Activated naive CD8-positive, alpha-beta T cell (primary cell): ENCODE results near the gene ZNF777.
"Not testable (repeated sequence)": the region's sequence is repeated elsewhere in the genome, so short reads cannot be mapped to it uniquely, and the experiment has no call there.

ENCODE experiments used
- H3K27ac Mint-ChIP-seq: one replicate; pipeline ENCODE4 v1.8.0; 2021; ENCODE audit warnings: mixed read lengths
- H3K27me3 Mint-ChIP-seq: one replicate; pipeline ENCODE4 v1.8.0; 2021; ENCODE audit warnings: mixed read lengths
- H3K36me3 Mint-ChIP-seq: one replicate; pipeline ENCODE4 v1.8.0; 2021; ENCODE audit warnings: mixed read lengths
- H3K4me1 Mint-ChIP-seq: one replicate; pipeline ENCODE4 v1.8.0; 2021; ENCODE audit warnings: low read depth, mixed read lengths
- H3K4me3 Mint-ChIP-seq: one replicate; pipeline ENCODE4 v1.8.0; 2021; ENCODE audit warnings: mild to moderate bottlenecking, mixed read lengths
- H3K9me3 Mint-ChIP-seq: one replicate; pipeline ENCODE4 v1.8.0; 2021; ENCODE audit warnings: low read depth, mixed read lengths

The ZNF777 gene

DNA sequence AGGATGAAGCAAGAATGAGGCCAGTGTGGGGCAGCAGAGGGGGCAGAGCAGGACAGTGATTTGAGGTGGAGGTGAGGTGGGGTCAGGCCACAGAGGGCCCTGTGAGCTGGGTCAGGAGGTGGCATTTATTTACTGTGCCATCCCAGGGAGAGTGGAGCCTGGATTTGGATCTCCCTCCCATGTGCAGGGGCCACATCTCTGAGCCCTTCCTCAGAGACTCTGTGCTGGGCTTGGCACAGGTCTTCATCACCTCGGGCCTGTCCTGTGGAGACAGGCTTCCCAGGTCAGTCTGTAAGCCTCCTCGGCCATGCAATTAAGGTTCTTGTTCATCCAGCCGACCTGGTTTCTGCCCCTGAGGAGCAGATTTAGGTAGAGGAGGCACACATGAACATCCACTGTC is 40.9 kb downstream of the ZNF777 start:
- H3K27me3 Mint-ChIP-seq: peaks cover 1% of the 10 kb centered on the region
- peak overlapping the region; percentile 35 for H3K27ac Mint-ChIP-seq
- H3K4me1 Mint-ChIP-seq: peaks cover 6% of the 10 kb centered on the region
- no peaks in the 10 kb centered on the region for H3K36me3 Mint-ChIP-seq
- no peak overlapping the region for H3K4me3 Mint-ChIP-seq
- H3K9me3 Mint-ChIP-seq: no peaks in the 10 kb centered on the region

DNA sequence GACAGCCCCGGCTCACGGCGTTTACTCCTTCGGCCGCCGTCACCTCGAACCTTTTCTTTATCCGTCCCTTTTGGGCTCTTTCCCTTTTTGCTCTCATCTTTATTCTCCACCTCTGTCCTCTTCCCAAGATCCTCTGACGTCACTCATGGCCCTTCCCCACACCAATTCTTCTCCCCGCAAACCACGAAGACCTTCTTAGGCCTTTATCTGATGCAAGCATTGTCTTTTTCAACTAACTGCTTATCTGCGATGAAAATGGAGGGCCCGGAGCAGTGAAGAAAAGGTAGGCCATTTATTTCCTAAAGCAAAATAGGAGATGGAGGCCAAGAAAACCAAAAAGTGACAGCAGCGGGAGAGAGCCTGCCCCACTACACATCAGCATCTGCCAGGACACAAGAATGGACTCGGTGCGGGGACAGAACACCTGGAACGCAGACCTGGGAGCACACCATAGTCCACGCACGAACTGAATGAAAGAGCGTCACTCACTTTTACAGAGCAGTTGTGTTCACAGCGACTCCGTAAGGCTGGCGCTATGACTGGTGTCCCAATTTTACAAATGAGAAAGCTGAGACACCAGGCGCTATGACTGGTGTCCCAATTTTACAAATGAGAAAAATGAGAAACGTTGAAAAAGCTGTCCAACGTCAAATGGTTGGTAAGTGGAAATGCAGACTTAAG is 45.3 kb downstream of the ZNF777 start:
- H3K27ac Mint-ChIP-seq: peak overlapping the region; percentile 90
- H3K36me3 Mint-ChIP-seq: no peaks in the 10 kb centered on the region
- peaks cover 12% of the 10 kb centered on the region for H3K4me1 Mint-ChIP-seq
- peaks cover 13% of the 10 kb centered on the region for H3K27me3 Mint-ChIP-seq
- peak overlapping the region; percentile 83 for H3K4me3 Mint-ChIP-seq
- no peaks in the 10 kb centered on the region for H3K9me3 Mint-ChIP-seq

DNA sequence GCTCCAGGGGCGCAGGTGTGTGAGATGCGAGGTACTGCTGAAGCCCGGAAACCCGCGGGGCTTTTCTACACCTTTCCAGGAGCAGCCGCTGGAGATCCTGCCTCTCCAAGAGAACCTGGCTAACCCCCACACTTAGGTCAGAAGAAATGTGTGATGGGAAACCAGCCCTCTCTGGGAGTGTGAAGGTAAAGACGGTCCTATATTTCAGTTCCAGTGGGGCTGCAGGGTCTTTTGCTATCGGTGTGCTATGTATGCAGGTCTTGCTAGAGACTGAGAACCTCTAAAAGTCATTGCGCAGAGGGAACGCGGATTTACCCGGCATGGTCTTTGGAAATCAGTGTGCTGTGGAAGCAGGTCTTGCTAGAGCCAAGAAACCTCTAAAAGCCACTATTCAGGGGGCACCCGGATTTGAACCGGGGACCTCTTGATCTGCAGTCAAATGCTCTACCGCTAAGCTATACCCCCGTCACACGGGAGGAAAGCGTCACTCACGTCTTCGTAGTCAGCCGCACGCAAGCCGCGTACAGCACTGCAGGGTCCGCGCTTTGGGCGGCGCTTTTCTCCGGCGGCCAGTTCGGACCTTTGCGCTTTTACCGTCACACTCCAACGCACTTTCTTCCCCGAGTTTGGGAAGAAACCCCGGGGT is 46.0 kb downstream of the ZNF777 start:
- Mint-ChIP-seq H3K9me3 (no peaks in the 10 kb centered on the region), H3K27ac (peak overlapping the region; percentile 90), H3K27me3 (peaks cover 13% of the 10 kb centered on the region)

DNA sequence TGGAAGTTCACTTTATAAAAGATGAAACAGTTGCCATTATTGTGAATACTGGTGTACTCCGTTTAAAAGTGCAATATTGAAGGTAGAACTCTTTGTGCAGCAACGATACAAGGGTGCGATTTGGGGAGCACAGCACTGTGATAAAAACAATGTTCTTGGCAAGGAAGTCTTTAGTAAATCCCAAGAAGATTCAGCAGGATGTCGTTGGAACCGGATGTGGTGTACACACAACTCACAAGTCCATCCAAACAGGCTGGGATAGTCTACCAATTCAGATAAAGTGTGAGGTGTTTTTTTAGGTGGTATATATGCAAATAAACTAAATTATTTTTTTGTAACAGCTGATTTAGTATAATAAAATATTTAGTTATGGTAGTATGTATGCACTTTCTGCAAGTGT is 46.7 kb downstream of the ZNF777 start:
- peaks cover 13% of the 10 kb centered on the region for H3K27me3 Mint-ChIP-seq
- H3K4me3 Mint-ChIP-seq: no peak overlapping the region

More for the DNA sequence above, 46.0 kb downstream of the ZNF777 start:
- H3K4me3 Mint-ChIP-seq: peak overlapping the region; percentile 83
- no peaks in the 10 kb centered on the region for H3K36me3 Mint-ChIP-seq
- H3K4me1 Mint-ChIP-seq: peaks cover 12% of the 10 kb centered on the region

DNA sequence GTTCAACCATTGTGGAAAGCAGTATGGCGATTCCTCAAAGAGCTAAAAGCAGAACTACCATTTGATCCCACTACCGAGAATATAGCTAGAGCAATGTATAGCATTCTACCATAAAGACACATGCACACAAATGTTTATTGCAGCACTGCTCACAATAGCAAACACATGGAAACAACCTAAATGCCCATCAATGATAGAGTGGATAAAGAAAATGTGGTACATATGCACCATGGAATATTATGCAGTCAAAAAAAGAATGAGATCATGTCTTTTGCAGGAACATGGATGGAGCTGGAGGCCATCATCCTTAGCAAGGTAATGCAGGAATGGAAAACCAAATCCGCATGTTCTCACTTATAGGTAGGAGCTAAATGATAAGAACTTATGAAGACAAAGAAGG is 47.8 kb downstream of the ZNF777 start:
- H3K9me3 Mint-ChIP-seq: not testable (repeated sequence)
- H3K4me1 Mint-ChIP-seq: peaks cover 12% of the 10 kb centered on the region

More for the DNA sequence above, 46.7 kb downstream of the ZNF777 start:
- Mint-ChIP-seq H3K4me1 (peaks cover 12% of the 10 kb centered on the region), H3K36me3 (no peaks in the 10 kb centered on the region), H3K9me3 (no peaks in the 10 kb centered on the region), H3K27ac (no peak overlapping the region)

DNA sequence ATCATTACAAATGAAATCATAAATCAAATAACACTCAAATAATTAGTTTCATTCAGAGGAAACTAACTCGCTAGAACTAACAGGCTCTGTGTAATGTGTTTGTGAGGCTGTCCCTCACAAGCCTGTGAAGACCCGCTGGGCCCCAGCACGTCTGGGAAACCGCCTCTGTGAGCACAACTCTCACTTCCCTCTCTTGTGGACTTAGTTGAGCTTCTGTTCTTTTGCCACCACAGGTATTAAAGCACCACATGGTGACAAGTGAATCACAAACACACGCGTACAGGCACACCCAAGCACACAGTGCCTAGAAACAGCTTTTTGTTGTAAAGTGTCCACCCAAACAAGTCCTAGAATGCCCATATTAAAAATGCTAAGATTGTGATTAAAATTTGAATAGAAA is 51.0 kb downstream of the ZNF777 start:
- no peak overlapping the region for H3K4me3 Mint-ChIP-seq
- peaks cover 9% of the 10 kb centered on the region for H3K4me1 Mint-ChIP-seq
- peaks cover 12% of the 10 kb centered on the region for H3K27me3 Mint-ChIP-seq
- no peaks in the 10 kb centered on the region for H3K36me3 Mint-ChIP-seq
- no peak overlapping the region for H3K27ac Mint-ChIP-seq
- H3K9me3 Mint-ChIP-seq: no peaks in the 10 kb centered on the region

More for the DNA sequence above, 47.8 kb downstream of the ZNF777 start:
- not testable (repeated sequence) for H3K36me3 Mint-ChIP-seq, H3K4me3 Mint-ChIP-seq, H3K27ac Mint-ChIP-seq
- H3K27me3 Mint-ChIP-seq: peaks cover 13% of the 10 kb centered on the region

DNA sequence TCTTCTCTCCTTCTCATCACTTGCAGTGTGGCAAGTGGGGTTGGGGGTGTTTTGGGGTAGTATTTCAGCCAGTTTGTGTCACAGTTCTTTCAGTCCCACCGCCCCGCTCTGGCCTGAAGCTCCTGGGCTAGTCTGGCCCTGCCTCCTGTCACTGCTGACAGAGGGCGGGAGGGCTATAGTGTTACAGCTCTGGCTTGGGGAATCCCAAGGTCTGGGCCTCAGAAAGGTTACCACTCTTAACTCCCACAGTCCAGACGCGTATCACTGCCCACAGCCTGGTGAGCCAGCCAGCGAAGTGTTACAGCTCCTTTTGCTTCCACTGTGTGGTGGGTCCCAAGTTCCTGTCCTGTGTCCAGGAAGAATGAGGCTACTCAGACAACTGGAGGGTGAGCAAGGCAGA is 56.0 kb downstream of the ZNF777 start:
- no peaks in the 10 kb centered on the region for H3K4me1 Mint-ChIP-seq
- no peaks in the 10 kb centered on the region for H3K36me3 Mint-ChIP-seq
- peaks cover 5% of the 10 kb centered on the region for H3K27me3 Mint-ChIP-seq
- no peaks in the 10 kb centered on the region for H3K9me3 Mint-ChIP-seq
- no peak overlapping the region for H3K4me3 Mint-ChIP-seq
- H3K27ac Mint-ChIP-seq: no peak overlapping the region

DNA sequence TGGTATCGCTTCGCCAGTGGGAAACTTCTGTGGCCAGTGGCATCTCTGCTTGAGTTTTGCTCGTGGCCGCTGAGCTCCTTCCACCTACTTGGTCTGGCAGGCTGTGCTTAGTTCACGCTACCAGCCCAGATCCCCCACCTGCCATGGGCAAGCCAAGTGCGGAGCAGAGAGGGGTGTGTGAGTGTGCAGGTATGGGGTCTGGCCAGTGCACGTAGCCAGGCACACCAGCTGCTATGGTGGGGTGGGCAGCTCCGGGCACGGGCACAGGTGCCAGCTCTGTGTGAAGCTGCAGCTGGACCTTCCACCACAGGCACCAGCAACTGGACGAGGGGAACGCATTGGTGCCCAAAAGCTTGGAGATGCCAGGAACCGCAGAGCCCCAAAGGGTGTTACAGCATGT is 56.5 kb downstream of the ZNF777 start:
- Mint-ChIP-seq H3K4me1 (no peaks in the 10 kb centered on the region), H3K36me3 (no peaks in the 10 kb centered on the region), H3K27me3 (peaks cover 5% of the 10 kb centered on the region), H3K4me3 (no peak overlapping the region), H3K27ac (no peak overlapping the region), H3K9me3 (no peaks in the 10 kb centered on the region)

DNA sequence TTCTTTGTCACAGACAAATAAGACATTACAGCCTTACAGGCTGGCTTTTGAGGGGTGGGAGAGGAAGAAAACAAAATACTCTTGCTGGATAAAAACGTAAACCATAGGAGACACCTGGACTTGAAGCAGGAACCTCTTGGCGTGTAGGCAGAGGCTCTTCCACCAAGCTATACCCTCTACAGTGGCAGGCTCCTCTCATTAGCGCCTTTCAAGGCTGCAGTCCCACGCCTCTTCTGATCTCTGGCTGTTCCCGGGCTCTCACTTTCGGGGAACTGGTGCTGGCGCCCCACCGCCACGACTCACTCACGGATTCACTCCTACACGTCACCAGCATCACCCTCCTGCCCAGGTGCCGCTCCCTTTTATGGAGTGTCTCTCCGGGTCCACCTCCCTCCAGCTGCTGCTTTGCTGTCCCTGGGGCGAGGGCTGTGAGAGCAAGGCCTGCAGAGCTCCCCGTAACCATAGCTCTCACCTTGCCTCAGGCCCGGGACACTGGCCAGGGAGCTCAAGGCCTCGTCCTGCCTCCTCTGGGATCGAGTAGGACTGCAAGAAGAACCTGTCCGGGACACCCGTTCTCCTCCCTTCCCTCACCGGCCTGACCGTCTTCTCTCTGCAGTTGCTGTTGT is 62.6 kb downstream of the ZNF777 start:
- H3K27me3 Mint-ChIP-seq: peaks cover 16% of the 10 kb centered on the region
- peaks cover 5% of the 10 kb centered on the region for H3K36me3 Mint-ChIP-seq
- H3K4me3 Mint-ChIP-seq: no peak overlapping the region
- H3K27ac Mint-ChIP-seq: no peak overlapping the region
- H3K9me3 Mint-ChIP-seq: peaks cover 3% of the 10 kb centered on the region
- no peaks in the 10 kb centered on the region for H3K4me1 Mint-ChIP-seq

DNA sequence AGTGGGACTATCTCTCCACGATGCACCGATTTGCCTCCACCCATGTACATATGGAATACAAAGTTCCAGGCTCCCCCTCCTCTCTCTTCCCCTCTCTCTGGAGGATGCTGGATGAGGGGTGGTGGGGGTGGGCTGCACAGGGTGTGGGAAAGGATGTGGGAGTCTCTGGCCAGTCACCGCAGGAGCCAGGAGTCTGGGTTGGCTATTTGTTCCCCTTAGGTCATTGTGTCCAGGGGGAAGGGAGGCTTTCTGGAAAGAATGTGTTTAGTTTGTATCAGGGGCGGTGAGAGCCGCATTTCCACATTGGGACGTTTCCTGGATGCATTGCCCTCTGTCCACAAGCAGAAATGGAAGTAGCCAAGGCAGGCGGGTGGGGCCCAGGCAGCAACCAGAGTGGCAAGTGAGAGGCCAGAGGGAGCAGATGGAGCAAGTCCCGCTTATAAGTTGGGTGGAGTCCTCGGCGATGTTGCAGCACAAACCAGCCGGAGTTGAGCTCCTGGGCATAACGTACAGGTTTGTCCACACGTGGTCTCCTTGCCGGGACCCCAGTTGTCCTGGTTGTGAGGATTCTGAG is 63.3 kb downstream of the ZNF777 start:
- Mint-ChIP-seq H3K27ac (no peak overlapping the region), H3K36me3 (peaks cover 5% of the 10 kb centered on the region)

DNA sequence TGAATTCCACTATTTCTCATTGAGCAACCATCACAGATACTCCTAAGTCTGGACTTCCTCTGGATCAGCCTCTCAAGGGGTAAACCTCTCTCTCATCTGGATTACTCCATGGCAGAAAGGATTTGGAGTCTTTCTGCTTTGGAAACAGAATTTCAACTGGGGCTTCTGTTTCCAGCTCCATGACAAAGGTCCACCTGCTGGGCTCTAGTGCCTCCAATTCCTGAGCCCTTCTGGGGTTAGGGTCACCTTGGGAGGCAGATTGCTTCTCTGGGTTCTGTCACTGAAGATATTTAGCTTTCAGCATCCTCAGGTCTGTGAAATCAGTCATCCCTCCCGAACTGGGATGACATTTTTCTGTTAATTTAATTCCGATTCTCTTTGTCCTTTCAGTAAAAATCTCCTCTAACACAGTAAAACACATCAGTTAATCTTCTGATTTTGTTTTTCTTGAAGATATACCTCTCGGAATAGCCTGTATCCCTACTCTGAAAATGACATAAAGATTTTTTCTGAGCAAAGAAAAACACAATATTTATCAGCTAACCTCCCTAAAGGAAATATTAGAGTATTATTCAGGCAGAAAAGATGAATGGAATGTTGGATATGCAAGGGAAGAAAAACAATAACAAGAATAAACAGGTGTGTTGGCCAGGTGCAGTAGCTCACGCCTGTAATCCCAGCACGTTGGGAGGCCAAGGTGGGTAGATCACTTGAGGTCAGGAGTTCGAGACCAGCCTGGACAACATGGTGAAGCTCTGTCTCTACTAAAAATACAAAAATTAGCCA is 72.1 kb downstream of the ZNF777 start:
- not testable (repeated sequence) for H3K9me3 Mint-ChIP-seq

More for the DNA sequence above, 63.3 kb downstream of the ZNF777 start:
- H3K27me3 Mint-ChIP-seq: peaks cover 18% of the 10 kb centered on the region
- H3K4me3 Mint-ChIP-seq: no peak overlapping the region
- H3K4me1 Mint-ChIP-seq: no peaks in the 10 kb centered on the region
- peaks cover 3% of the 10 kb centered on the region for H3K9me3 Mint-ChIP-seq

DNA sequence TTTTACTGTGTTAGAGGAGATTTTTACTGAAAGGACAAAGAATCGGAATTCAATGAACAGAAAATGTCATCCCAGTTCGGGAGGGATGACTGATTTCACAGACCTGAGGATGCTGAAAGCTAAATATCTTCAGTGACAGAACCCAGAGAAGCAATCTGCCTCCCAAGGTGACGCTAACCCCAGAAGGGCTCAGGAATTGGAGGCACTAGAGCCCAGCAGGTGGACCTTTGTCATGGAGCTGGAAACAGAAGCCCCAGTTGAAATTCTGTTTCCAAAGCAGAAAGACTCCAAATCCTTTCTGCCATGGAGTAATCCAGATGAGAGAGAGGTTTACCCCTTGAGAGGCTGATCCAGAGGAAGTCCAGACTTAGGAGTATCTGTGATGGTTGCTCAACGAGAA is 74.3 kb downstream of the ZNF777 start:
- H3K4me1 Mint-ChIP-seq, H3K9me3 Mint-ChIP-seq, H3K36me3 Mint-ChIP-seq, H3K27me3 Mint-ChIP-seq, H3K4me3 Mint-ChIP-seq, H3K27ac Mint-ChIP-seq: not testable (repeated sequence)

More for the DNA sequence above, 72.1 kb downstream of the ZNF777 start:
- not testable (repeated sequence) for H3K4me3 Mint-ChIP-seq, H3K36me3 Mint-ChIP-seq, H3K27ac Mint-ChIP-seq, H3K27me3 Mint-ChIP-seq, H3K4me1 Mint-ChIP-seq

DNA sequence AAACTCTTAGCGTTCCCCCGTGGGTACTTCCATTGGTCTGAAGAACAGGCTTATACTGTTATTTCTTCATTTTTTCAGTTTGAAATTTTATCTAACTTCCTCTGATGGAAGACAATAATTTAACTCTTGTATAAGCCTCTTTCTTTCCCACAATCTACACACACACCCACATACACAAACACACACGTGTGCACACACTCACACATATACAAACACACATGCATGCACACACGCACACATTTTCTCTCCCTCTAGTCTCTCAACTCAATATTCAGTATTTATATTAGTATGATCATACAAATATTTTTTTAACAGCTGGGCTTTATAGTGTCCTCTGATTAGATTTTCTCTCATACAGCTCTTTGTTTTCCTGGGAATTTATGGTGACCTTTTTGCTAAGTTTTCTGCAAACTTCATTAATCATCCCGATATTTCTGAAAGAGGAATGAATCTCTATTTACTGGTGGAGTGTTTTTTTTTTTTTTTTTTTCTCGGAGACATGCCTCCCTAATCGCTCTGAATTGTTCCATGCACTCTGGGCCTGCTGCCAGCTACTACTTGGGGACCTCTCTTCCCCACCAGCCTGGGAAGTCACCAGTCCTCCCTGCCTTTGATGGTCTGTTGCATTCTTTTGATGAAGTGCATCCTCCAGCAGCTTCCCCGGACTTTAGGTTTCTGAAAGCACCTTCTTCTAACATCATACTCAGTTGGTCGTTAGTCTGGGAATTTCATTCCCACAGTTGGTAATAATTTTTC is 75.5 kb downstream of the ZNF777 start:
- peaks cover 1% of the 10 kb centered on the region for H3K36me3 Mint-ChIP-seq
- no peaks in the 10 kb centered on the region for H3K27me3 Mint-ChIP-seq
- no peaks in the 10 kb centered on the region for H3K4me1 Mint-ChIP-seq
- no peak overlapping the region for H3K4me3 Mint-ChIP-seq
- no peak overlapping the region for H3K27ac Mint-ChIP-seq
- peaks cover 3% of the 10 kb centered on the region for H3K9me3 Mint-ChIP-seq
